Putamen (tissue), 1 donor: Measurements from ENCODE around the gene SNF8.

Experiments
- DNase-seq: peaks from one replicate; pipeline ENCODE4 v3.0.0-alpha.2; 2016; ENCODE audit warnings: low spot score

SNF8 gene

GRCh38 chr17:48890086-48890485 lies 54.6 kb downstream of the SNF8 start:
- no peak for DNase-seq

- DNase-seq = no peak
Observed at GRCh38 chr17:48883171-48883570, 61.5 kb downstream of the SNF8 start.

- no peak for DNase-seq
Observed at GRCh38 chr17:48882272-48882671, 62.4 kb downstream of the SNF8 start.
